NCI-H1092 treated with DMSO at 0.1 percent for 48 hours (cell line): ENCODE data around the gene LRRC56.
A peak's percentile ranks its signal among the peaks of the same experiment; 100 is the strongest.

ENCODE experiments used
- DNase-seq: peaks from one replicate; lab custom pipeline; 2025; lab: John Stamatoyannopoulos, UW

Gene LRRC56

GRCh38 chr11:520428-521176, 16.7 kb upstream of the LRRC56 start:
- DNase-seq: no peak

- DNase-seq: no peak
Measured at GRCh38 chr11:521177-521688, 16.1 kb upstream of the LRRC56 start.

- DNase-seq: no peak
Measured at GRCh38 chr11:526192-526591, 11.1 kb upstream of the LRRC56 start.

- no peak for DNase-seq
Measured at GRCh38 chr11:528166-528814, 9.0 kb upstream of the LRRC56 start.

- no peak for DNase-seq
Measured at GRCh38 chr11:528815-529727, 8.3 kb upstream of the LRRC56 start.

- DNase-seq: no peak
Measured at GRCh38 chr11:529728-530411, 7.5 kb upstream of the LRRC56 start.

GRCh38 chr11:530960-531831, 6.1 kb upstream of the LRRC56 start:
- no peak for DNase-seq

GRCh38 chr11:531919-532526, 5.3 kb upstream of the LRRC56 start:
- DNase-seq: no peak

- DNase-seq: no peak
Measured at GRCh38 chr11:532527-532985, 4.8 kb upstream of the LRRC56 start.

GRCh38 chr11:532986-533585, 4.2 kb upstream of the LRRC56 start:
- no peak for DNase-seq

- no peak for DNase-seq
Measured at GRCh38 chr11:533586-534395, 3.5 kb upstream of the LRRC56 start.

- no peak for DNase-seq
Measured at GRCh38 chr11:534396-535209, 2.7 kb upstream of the LRRC56 start.

GRCh38 chr11:535210-535518, 2.2 kb upstream of the LRRC56 start:
- DNase-seq: peak; percentile 47

GRCh38 chr11:535519-536454, 1.5 kb upstream of the LRRC56 start, which contains the start of gene HRAS:
TSS of gene HRAS (minus strand) at chr11:535576.
- peak; percentile 93 for DNase-seq

- no peak for DNase-seq
Measured at GRCh38 chr11:537622-538430, 499 bp downstream of the LRRC56 start.

- no peak for DNase-seq
Measured at GRCh38 chr11:538431-539051, 1.2 kb downstream of the LRRC56 start.
